GM18870 (cell line): ENCODE measurements around the gene PACS2.

ENCODE experiments used
- ATAC-seq: cut with Tn5 transposase; IDR thresholded peaks from one replicate; pipeline ENCODE4 v1.9.1; 2021; ENCODE audit warnings: moderate library complexity; ENCODE audit not compliant: unreplicated experiment

PACS2 gene

DNA sequence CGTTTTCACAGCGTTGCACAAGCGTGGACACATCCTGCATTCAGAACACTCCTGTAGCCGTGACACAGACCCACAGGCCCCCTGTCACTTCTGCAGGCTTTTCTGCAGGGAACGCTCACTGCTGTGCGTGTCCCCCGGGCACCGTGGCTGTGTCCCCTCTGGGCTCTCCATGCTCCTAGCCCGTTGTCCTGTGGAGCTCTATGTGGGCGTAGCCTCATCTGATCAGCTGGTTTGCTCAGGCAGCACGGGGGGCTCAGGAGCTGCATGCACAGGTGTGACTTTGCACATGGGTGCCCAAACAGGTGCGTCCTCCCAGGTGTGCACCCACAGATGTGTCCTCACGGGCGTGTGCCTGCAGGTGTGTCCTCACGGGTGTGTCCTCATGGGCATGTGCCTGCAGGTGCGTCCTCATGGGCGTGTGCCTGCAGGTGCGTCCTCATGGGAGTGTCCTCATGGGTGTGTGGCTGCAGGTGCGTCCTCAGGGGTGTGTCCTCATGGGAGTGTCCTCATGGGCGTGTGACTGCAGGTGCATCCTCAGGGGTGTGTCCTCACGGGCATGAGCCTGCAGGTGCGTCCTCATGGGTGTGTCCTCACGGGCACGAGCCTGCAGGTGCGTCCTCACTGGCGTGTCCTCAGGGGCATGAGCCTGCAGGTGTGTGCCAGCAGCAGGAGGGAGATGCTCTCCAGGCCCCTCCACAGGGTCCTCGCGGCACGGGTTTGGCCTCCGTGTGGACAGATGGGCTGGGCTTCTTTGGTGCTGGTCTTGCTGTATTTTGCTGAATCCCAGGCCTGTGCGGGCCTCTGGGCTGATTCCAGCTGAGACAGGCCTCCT is 122.6 kb downstream of the PACS2 start:
- no peak for ATAC-seq

DNA sequence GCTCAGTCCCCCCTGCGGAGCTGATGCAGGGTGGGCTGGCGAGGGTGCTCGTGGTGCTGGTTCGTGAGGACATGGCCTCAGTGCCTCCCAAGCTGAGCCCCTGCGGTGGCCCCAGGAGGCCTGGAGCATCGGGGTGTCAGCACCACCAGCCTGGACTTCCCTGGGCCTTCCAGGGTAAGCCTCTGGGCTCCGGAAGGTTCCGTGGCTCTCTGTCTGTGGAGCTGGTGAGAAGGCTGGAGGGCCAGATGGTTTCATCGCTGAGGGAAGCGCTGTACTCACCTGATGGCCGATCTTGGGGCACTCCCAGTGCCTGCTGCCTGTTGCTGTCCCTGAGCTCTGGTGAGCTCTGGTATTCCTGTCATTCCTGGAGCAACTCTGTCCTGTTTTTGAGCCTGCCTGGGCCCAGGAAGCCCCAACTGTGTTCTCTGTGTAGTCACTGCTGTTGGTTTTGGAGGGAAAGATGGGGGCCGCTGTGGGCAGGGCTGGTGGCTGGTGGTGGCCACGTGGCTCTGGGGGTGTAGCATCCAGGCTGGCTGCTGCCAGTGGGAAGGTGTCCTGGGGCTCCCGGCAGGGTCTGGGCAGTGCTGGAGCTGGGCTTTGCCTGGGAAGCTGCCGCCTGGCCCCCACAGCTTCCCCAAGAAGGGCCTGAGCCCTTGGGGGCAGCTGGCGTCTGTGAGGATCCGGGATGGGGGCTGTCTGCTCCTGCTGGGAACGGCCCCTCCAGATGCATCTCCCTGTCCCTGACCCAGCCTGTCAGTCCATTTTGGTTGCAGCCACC is 123.4 kb downstream of the PACS2 start:
- ATAC-seq = no peak

DNA sequence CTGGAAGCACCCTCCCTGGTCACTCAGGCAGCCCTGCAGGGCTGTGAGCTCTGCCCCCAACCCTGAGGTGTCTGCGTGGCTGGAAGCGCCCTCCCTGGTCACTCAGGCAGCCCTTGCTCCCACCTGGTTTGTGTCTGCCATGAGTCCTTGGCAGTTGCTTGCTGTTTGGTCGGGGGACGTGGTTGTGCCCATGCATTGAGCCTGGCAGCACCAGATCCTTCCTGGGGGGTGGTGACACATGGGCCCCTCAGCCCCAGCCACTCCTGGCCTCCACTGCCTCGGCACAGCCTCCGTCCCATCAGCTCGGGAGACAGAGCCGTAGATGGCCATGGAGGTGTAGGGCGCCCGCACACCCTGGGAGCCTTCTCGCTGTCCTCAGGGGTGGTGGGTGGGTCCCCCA is 124.6 kb downstream of the PACS2 start:
- no peak for ATAC-seq

DNA sequence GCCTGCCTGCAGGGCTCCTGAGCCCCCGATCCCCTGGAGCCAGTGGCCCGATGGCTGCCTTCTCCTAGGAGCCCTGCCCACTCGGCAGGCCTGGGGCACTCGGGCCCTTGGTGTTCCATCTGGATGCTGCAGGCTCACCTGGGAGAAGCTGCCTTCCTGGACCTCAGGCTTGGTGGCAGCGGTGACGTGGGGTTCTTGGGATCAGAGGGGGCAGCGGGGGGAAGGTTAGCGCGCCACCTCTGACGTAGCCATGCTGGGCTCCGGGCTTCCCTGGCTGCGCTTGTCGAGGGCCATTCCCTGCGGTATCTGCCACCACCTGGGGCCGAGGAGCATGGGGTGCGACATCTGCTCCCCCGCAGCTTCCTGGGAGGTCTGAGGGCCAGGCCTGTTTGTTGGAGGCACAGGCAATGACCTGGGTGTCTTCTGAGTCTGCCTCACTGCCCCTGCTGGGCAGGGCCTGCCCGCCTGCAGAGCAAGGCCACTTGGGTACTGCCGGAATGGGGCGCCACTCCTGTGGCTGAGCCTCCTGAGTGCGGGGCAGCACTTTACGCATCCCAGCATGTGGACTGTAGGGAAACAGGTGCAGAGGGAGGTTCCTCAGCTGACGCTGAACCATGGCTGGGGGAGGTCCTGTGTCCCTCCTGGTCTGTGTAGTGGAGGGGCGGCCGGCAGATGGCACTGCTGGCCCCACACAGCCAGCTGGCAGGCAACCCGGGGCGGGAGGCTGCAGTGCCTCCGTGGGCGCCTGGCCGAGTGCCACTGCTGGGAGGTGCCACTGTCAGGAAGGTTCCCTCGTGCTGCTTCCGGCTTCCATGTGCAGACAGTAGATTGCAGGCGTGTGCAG is 125.4 kb downstream of the PACS2 start:
- no peak for ATAC-seq

DNA sequence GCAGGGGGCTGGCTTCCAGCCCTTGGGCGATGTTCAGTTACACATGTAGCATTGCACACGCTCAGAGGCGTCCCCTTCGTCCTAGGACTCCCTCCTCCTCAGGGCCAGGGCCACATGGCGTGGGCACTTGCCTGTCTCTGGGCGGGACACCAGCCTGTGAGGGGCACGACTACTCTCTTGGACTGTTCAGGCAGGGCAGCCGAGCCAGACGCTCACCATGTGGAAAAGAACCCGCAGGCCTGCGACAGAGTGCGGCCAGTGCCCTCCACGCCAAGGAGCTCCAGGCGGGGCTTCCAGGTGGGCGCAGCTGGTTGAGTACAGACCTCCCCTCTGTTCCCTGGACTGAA is 126.0 kb downstream of the PACS2 start:
- ATAC-seq = no peak

DNA sequence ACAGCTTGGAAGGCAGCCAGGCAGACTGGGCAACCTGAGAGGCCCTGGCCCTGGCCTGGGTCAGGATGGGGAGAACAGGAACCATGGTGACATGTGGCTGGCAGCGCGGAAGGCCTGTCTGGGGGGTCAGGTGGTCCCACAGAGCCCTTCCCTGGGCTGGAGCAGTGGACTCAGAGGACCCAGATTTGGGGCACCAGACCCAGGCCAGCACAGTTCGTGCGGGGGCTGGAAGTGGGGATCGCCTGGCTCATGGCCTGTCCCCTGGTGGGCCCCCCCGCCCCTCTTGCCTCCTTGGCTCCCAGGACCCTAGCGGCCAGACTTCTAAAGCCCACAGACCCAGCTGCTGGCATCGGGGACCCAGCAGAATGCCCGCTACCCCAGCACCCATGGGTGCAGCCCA is 126.4 kb downstream of the PACS2 start:
- no peak for ATAC-seq

DNA sequence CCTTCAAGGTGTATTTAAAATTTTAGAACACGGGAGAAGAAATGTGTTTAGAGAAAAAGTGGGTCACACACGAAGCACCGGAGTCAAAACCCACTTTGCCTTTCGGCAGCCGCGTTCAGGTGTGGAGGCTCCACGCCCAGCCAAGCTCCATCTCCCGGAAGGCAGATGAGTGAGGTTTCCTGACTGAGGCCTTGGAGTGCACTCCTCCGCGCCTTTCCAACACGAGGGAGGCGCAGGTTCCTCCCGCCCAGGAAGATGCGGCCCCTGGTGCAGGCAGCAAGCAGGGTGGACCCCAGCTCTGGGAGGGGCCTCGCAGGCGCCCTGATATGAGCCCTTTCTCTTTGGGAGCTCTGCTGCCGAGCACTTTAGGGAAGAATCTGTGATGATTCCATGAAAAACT is 127.6 kb downstream of the PACS2 start:
- ATAC-seq = no peak

DNA sequence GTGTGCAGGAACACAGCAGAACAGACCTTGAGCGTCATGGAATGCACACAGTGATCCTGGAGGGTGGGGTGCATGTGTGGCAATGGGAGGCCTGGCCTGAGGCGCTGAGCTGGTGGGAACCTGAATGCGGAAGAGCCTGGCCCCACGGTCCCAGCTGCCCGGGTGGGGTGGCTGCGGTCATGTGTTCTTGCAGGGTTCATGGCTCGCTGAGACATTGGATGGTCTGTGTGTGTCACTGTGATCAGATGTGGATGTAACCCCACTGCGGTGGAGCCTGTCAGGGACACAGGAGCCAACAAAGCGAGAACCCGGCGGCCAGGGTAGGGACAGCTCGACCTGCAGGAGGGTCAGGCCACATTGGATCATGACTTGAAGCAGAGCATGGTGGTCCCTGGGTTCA is 128.3 kb downstream of the PACS2 start:
- ATAC-seq = no peak

DNA sequence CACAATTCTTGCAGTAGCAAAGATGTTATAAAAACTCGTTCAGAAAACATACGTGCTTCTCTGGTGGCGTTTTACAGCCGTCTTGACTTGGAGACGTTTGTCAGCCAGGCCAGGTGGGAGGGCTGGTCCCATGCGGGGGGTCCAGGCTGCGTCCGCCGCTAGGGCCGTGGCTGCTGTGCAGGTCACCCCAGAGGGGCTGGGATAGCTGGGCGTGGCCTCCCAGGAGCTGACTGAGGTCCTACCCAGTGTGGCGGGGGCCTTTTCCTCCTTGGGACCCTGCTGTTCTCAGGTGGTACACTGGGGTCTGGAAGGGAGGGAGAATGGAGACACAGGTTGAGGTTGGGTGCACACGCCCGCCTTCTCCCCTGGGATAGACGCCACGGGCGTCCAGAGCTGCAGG is 130.3 kb downstream of the PACS2 start:
- no peak for ATAC-seq

DNA sequence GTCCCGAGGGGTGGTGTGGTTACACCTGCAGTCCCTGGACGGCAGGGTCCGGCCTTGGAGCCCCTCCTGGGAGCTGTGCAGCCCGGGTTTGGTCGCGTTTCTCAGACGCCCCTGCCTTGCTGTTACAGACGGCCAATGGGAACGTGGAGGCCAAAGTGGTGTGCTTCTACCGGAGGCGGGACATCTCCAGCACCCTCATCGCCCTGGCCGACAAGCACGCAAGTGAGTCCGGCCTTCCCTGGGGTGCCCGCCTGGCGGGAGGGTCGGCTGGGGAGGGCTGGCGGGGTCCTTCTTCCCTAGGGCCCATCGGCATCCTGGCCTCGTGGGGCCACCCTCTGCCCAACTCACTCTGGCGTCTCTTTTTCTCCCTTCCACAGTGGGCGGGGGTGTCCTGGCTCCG is 130.7 kb downstream of the PACS2 start:
- ATAC-seq = no peak

DNA sequence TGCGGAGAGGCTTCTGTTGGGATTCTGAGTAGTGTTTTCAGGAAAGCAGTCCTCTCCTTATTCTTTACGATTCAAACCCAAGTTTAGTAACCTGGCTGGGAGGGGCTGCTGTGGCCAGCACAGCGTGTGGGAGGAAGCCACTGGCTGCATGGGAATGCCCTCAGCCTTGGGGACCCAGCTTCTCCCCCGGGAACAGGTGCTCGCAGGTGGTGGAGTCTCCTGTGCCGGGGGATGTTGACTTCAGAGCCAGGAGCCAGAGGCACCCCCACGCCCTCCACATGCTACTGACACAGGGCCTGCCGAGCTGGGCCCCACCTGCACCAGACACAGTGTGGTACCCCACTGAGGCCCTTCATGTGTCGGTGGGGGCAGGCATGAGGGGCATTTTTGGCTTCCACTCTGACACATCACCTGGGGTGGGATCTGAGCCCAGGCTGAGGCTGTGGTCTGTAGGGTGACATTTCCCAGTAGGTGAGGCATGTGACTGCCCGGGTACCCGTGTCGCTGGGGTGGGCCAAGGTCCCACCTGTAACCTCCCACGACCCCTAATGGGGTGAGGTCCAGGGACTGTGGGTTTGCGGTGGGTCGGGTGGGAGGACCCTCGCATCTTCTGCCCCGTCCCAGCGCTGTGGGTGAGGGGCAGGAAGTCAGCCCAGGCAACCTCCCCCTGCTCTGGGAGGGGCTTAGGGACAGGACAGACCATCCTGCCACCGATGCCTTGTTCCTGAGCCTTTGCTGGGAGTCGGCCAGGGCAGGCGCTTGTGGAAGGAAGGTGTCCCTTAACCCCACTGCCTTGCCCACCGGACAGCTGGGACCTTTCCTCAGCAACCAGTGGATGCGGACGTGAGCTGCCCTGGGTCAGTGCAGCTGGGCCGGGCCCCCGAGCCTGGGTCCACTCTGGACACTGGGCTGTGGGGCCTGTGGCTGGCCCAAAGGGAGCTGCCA is 131.6 kb downstream of the PACS2 start:
- no peak for ATAC-seq

DNA sequence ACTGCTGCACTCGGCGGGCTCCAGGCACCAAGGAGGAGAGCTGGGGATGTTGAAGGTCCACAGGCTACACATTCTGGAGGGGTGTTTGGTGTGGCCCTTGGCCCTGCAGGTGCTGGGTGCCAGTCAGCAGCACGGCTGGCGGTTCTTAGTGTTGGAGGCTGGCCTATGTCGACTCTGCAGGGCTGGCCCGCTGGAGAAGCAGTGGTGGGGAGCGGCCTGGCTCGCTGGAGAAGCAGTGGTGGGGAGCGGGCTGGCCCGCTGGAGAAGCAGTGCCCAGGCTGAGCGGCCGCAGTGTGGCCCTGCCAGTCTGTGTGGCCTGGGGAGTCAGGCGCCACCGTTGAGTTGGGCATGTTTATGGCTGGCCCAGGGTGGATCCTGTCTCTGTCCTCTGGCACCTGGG is 132.4 kb downstream of the PACS2 start:
- ATAC-seq = no peak
